ENCODE measurements around the gene PLCL2. TPM values are rescaled to one million over a fixed set of nuclear protein-coding genes. Genes with fewer than 3 reads are reported as not detected.

PLCL2 gene
- total RNA-seq, 1 donor from 2014 or later: 15.2 TPM

- Mint-ChIP-seq H3K36me3 (ENCODE audit: low read depth) (peaks cover 3% of the 10 kb centered on the region), H3K4me1 (peaks cover 5% of the 10 kb centered on the region), H3K27me3 (no peaks in the 10 kb centered on the region), H3K4me3 (no peak overlapping the region), H3K9me3 (peaks cover 23% of the 10 kb centered on the region), H3K27ac (no peak overlapping the region)
- intact Hi-C loops (cut with micrococcal nuclease): no loop called here
- no peak for DNase-seq
Measured at GRCh38 chr3:17129556-17129955, 244.8 kb downstream of the PLCL2 start.

- H3K27me3 Mint-ChIP-seq: no peaks in the 10 kb centered on the region
- H3K27ac Mint-ChIP-seq: no peak overlapping the region
- H3K4me1 Mint-ChIP-seq: peaks cover 5% of the 10 kb centered on the region
- peaks cover 27% of the 10 kb centered on the region for H3K9me3 Mint-ChIP-seq
- no peak for DNase-seq
- no peak overlapping the region for H3K4me3 Mint-ChIP-seq
- intact Hi-C loops (cut with micrococcal nuclease): no loop called here
- peaks cover 3% of the 10 kb centered on the region for H3K36me3 Mint-ChIP-seq (ENCODE audit: low read depth)
Measured at GRCh38 chr3:17130956-17131355, 246.2 kb downstream of the PLCL2 start.

GRCh38 chr3:17132286-17133115 is 247.7 kb downstream of the PLCL2 start:
- no peak for DNase-seq
- no peaks in the 10 kb centered on the region for H3K27me3 Mint-ChIP-seq
- H3K27ac Mint-ChIP-seq: no peak overlapping the region
- peaks cover 3% of the 10 kb centered on the region for H3K36me3 Mint-ChIP-seq (ENCODE audit: low read depth)
- peaks cover 5% of the 10 kb centered on the region for H3K4me1 Mint-ChIP-seq
- H3K4me3 Mint-ChIP-seq: no peak overlapping the region
- H3K9me3 Mint-ChIP-seq: peaks cover 25% of the 10 kb centered on the region
- intact Hi-C loops (cut with micrococcal nuclease): no loop called here

GRCh38 chr3:17133632-17134545 is 249.1 kb downstream of the PLCL2 start:
- DNase-seq: no peak
- Mint-ChIP-seq H3K27me3 (no peaks in the 10 kb centered on the region), H3K4me3 (no peak overlapping the region), H3K9me3 (peaks cover 18% of the 10 kb centered on the region), H3K4me1 (peaks cover 5% of the 10 kb centered on the region), H3K36me3 (ENCODE audit: low read depth) (peaks cover 3% of the 10 kb centered on the region), H3K27ac (no peak overlapping the region)
- intact Hi-C loops (cut with micrococcal nuclease): no loop called here

GRCh38 chr3:17135696-17136095 is 250.9 kb downstream of the PLCL2 start:
- Mint-ChIP-seq H3K9me3 (peaks cover 9% of the 10 kb centered on the region), H3K27me3 (peaks cover 3% of the 10 kb centered on the region), H3K27ac (no peak overlapping the region), H3K36me3 (ENCODE audit: low read depth) (peaks cover 1% of the 10 kb centered on the region), H3K4me3 (no peak overlapping the region), H3K4me1 (peaks cover 4% of the 10 kb centered on the region)
- intact Hi-C loops (cut with micrococcal nuclease): no loop called here
- DNase-seq: no peak

GRCh38 chr3:17136136-17136721 is 251.5 kb downstream of the PLCL2 start:
- H3K27me3 Mint-ChIP-seq: peaks cover 3% of the 10 kb centered on the region
- intact Hi-C loops (cut with micrococcal nuclease): no loop called here
- H3K4me1 Mint-ChIP-seq: peaks cover 5% of the 10 kb centered on the region
- DNase-seq: no peak
- no peak overlapping the region for H3K27ac Mint-ChIP-seq
- H3K4me3 Mint-ChIP-seq: no peak overlapping the region
- peaks cover 5% of the 10 kb centered on the region for H3K9me3 Mint-ChIP-seq
- H3K36me3 Mint-ChIP-seq (ENCODE audit: low read depth): peaks cover 1% of the 10 kb centered on the region

GRCh38 chr3:17137321-17137826 is 252.6 kb downstream of the PLCL2 start:
- Mint-ChIP-seq H3K9me3 (peaks cover 4% of the 10 kb centered on the region), H3K4me1 (peaks cover 5% of the 10 kb centered on the region), H3K27ac (no peak overlapping the region), H3K4me3 (no peak overlapping the region), H3K36me3 (ENCODE audit: low read depth) (no peaks in the 10 kb centered on the region), H3K27me3 (peaks cover 3% of the 10 kb centered on the region)
- no peak for DNase-seq
- intact Hi-C loops (cut with micrococcal nuclease): no loop called here

GRCh38 chr3:17138246-17139039 is 253.7 kb downstream of the PLCL2 start:
- Mint-ChIP-seq H3K27ac (no peak overlapping the region), H3K9me3 (peaks cover 12% of the 10 kb centered on the region), H3K27me3 (peaks cover 3% of the 10 kb centered on the region), H3K36me3 (ENCODE audit: low read depth) (peaks cover 4% of the 10 kb centered on the region), H3K4me1 (peaks cover 9% of the 10 kb centered on the region), H3K4me3 (no peak overlapping the region)
- no peak for DNase-seq
- intact Hi-C loops (cut with micrococcal nuclease): no loop called here

Data from activated CD4-positive, alpha-beta T cell treated with anti-CD3 and anti-CD28 coated beads, Interleukin-2, amount 10 ng/mL, durations not matched to agents 24 days and 14 days (primary cell).